Neutrophil (primary cell): ENCODE data around the gene ZMYM3.

ENCODE experiments used
- H3K27ac ChIP-seq: fragments of 200-600 bp; sonication (generic); 2 replicates; pipeline ENCODE4 v1.5.1; 2016; ENCODE audit warnings: mild to moderate bottlenecking, moderate library complexity
- H3K27me3 ChIP-seq: fragments of 200-600 bp; sonication (generic); 2 replicates; pipeline ENCODE4 v1.6.0; 2016; ENCODE audit warnings: mild to moderate bottlenecking
- H3K36me3 ChIP-seq: fragments of 200-600 bp; sonication (generic); 2 replicates; pipeline ENCODE4 v1.5.1; 2017
- H3K4me1 ChIP-seq, 2 experiments: fragments of 200-600 bp in 1 of 2; sonication (generic) in 1 of 2; 1 replicate in 1 of 2; 2 replicates in 1 of 2; pipeline versions ENCODE4 v1.5.1 to v1.6.1; 2013 to 2016; ENCODE audit warnings: low read depth in 1 of 2, low read length in 1 of 2, mild to moderate bottlenecking in 1 of 2, moderate library complexity in 1 of 2; ENCODE audit not compliant: control insufficient read depth in 1 of 2, insufficient read depth in 1 of 2
- H3K4me3 ChIP-seq, 2 experiments: fragments of 200-600 bp in 1 of 2; sonication (generic) in 1 of 2; 1 replicate in 1 of 2; 2 replicates in 1 of 2; pipeline ENCODE4 v1.5.1; 2013 to 2016; ENCODE audit warnings: low read depth in 1 of 2, low read length in 1 of 2, mild to moderate bottlenecking in 1 of 2, moderate library complexity in 1 of 2
- H3K9me3 ChIP-seq: fragments of 200-600 bp; sonication (generic); 2 replicates; pipeline ENCODE4 v1.5.1; 2016
- CTCF ChIP-seq: fragments of 200-600 bp; sonication (generic); IDR thresholded peaks from 2 replicates; pipeline ENCODE4 v1.5.1; 2016; ENCODE audit warnings: antibody characterized with exemption

Gene ZMYM3

DNA sequence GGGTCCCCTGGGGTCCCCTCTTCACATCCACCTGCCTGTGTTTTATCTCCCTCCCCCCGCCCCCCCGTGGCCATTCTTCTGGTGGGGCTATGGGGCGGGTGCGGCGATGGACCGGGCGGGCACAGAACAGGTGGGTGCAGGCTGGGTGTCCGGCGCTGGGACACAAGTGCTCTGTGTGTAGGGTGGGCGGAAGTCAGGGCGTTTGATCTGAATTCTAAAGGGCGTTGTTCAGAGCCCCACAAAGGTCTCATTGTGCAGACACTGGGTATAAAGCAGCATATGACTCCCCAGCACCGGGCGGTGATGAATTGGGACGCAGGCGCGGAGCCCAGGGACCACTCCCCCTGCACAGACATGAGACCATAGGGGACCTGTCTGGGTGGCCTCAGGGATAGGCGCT, 31.0 kb downstream of the ZMYM3 start, which contains the start of gene GJB1:
Gene GJB1, plus strand, starts transcription at position 296 of the 400 bp plus-strand sequence. CDS start 484 bp downstream, outside the sequence.
- no peak within 1 kb of the TSS for H3K27ac ChIP-seq
- no peaks in the 10 kb centered on the region for H3K36me3 ChIP-seq
- no peak within 1 kb of the TSS for H3K4me3 ChIP-seq
- H3K9me3 ChIP-seq: no peaks in the 10 kb centered on the region
- H3K4me1 ChIP-seq: no peaks in the 10 kb centered on the region
- no peaks in the 10 kb centered on the region for H3K27me3 ChIP-seq
- TF ChIP-seq CTCF: no peak

- no peak for TF ChIP-seq CTCF
- no peaks in the 10 kb centered on the region for H3K36me3 ChIP-seq
- no peak overlapping the region for H3K4me3 ChIP-seq
- H3K27ac ChIP-seq: no peak overlapping the region
- no peaks in the 10 kb centered on the region for H3K4me1 ChIP-seq
- H3K9me3 ChIP-seq: no peaks in the 10 kb centered on the region
- H3K27me3 ChIP-seq: no peaks in the 10 kb centered on the region
Measured at GRCh38 chrX:71221145-71221544, 32.8 kb downstream of the ZMYM3 start.

- H3K27me3 ChIP-seq: no peaks in the 10 kb centered on the region
- H3K4me1 ChIP-seq: no peaks in the 10 kb centered on the region
- H3K27ac ChIP-seq: no peak overlapping the region
- H3K9me3 ChIP-seq: no peaks in the 10 kb centered on the region
- no peak overlapping the region for H3K4me3 ChIP-seq
- H3K36me3 ChIP-seq: no peaks in the 10 kb centered on the region
- no peak for TF ChIP-seq CTCF
Measured at GRCh38 chrX:71217298-71217697, 36.6 kb downstream of the ZMYM3 start.

GRCh38 chrX:71216485-71216884, 37.5 kb downstream of the ZMYM3 start:
- H3K4me1 ChIP-seq: no peaks in the 10 kb centered on the region
- H3K27me3 ChIP-seq: no peaks in the 10 kb centered on the region
- no peaks in the 10 kb centered on the region for H3K36me3 ChIP-seq
- TF ChIP-seq CTCF: no peak
- H3K4me3 ChIP-seq: no peak overlapping the region
- no peaks in the 10 kb centered on the region for H3K9me3 ChIP-seq
- no peak overlapping the region for H3K27ac ChIP-seq

GRCh38 chrX:71215338-71215912, 38.5 kb downstream of the ZMYM3 start:
- Histone ChIP-seq H3K27ac (no peak overlapping the region), H3K9me3 (no peaks in the 10 kb centered on the region), H3K4me1 (no peaks in the 10 kb centered on the region), H3K4me3 (no peak overlapping the region), H3K27me3 (no peaks in the 10 kb centered on the region), H3K36me3 (no peaks in the 10 kb centered on the region)
- TF ChIP-seq CTCF: no peak
